PC-9 (cell line): ENCODE data around the gene PAX9. TPM values are rescaled to one million over a fixed set of nuclear protein-coding genes. Genes with fewer than 3 reads are reported as not detected.

Source experiments
- BruUV-seq: library from RNA; stranded (reverse); fragments of 400-500 nt; replicated peaks from 2 replicates; lab custom pipeline; 2021; lab: Mats Ljungman, UMichigan
- CTCF ChIA-PET: fragments of 300-600 bp; sonication (Branson Sonifier 250); formaldehyde crosslinking; loops from one replicate; lab custom pipeline; 2022; ENCODE audit warnings: antibody characterized with exemption; lab: Charles Lee
- POLR2A ChIA-PET: fragments of 300-600 bp; sonication (Branson Sonifier 250); formaldehyde crosslinking; loops from one replicate; lab custom pipeline; 2022; ENCODE audit warnings: antibody characterized with exemption; ENCODE audit not compliant: unreplicated experiment; lab: Charles Lee
- DNase-seq, 2 experiments: peaks; one replicate each; pipeline versions ENCODE4 v3.0.0 to v3.0.0-alpha.2; 2015 to 2022; ENCODE audit warnings: mixed read lengths in 1 of 2
- H2AFZ ChIP-seq: fragments of 200-600 bp; sonication (generic); 2 replicates; pipeline ENCODE4 v1.8.1; 2017; ENCODE audit warnings: antibody characterized with exemption
- H3F3A ChIP-seq: fragments of 200-600 bp; sonication (generic); 2 replicates; pipeline ENCODE4 v1.8.1; 2017; ENCODE audit warnings: antibody characterized with exemption, mild to moderate bottlenecking, low read depth; ENCODE audit not compliant: insufficient read depth
- H3K27ac ChIP-seq: fragments of 200-600 bp; sonication (generic); 2 replicates; pipeline ENCODE4 v1.6.1; 2016; ENCODE audit warnings: mixed run types
- H3K27me3 ChIP-seq: fragments of 200-600 bp; sonication (generic); 2 replicates; pipeline ENCODE4 v1.6.1; 2016; ENCODE audit warnings: low read depth, mixed run types; ENCODE audit not compliant: insufficient read depth
- H3K36me3 ChIP-seq: fragments of 200-600 bp; sonication (generic); 2 replicates; pipeline ENCODE4 v1.6.1; 2016; ENCODE audit warnings: low read depth, mixed run types
- H3K4me1 ChIP-seq: fragments of 200-600 bp; sonication (generic); replicated peaks from 2 replicates; pipeline ENCODE4 v1.6.1; 2016; ENCODE audit warnings: mixed run types; ENCODE audit not compliant: insufficient read depth
- H3K4me2 ChIP-seq: fragments of 200-600 bp; sonication (generic); 2 replicates; pipeline ENCODE4 v1.6.1; 2017; ENCODE audit warnings: mixed run types
- H3K4me3 ChIP-seq: fragments of 200-600 bp; sonication (generic); 2 replicates; pipeline ENCODE4 v1.6.1; 2016; ENCODE audit warnings: mixed run types
- H3K79me2 ChIP-seq: fragments of 200-600 bp; sonication (generic); 2 replicates; pipeline ENCODE4 v1.6.1; 2017; ENCODE audit warnings: low read depth, mixed run types
- H3K9me2 ChIP-seq: fragments of 200-600 bp; sonication (generic); 2 replicates; pipeline ENCODE4 v1.8.1; 2017; ENCODE audit warnings: mild to moderate bottlenecking; ENCODE audit not compliant: insufficient read depth
- H3K9me3 ChIP-seq: fragments of 200-600 bp; sonication (generic); 2 replicates; pipeline ENCODE4 v1.8.1; 2016; ENCODE audit warnings: low read depth; ENCODE audit not compliant: insufficient read depth
- H4K20me1 ChIP-seq: fragments of 200-600 bp; sonication (generic); 2 replicates; pipeline ENCODE4 v1.8.1; 2017; ENCODE audit not compliant: insufficient read depth
- CTCF ChIP-seq: fragments of 200-600 bp; sonication (generic); conservative IDR thresholded peaks from 2 replicates; pipeline ENCODE4 v1.6.1; 2017; ENCODE audit warnings: mixed run types, antibody characterized with exemption, mild to moderate bottlenecking, moderate library complexity
- EZH2 ChIP-seq: fragments of 200-600 bp; sonication (generic); IDR thresholded peaks from 2 replicates; pipeline ENCODE4 v1.8.0; 2017; ENCODE audit warnings: antibody characterized with exemption, low read depth
- intact Hi-C: fragments of 100-400 bp; cut with micrococcal nuclease; formaldehyde crosslinking; loops from one replicate; pipeline ENCODE4 v1.10.0; 2022; ENCODE audit not compliant: unreplicated experiment
- total RNA-seq: library from RNA; stranded (reverse); gene quantifications from 2 replicates; pipeline ENCODE4 v1.2.3, GENCODE V29; 2021

The PAX9 gene
- total RNA-seq, 1 experiment from 2014 or later = 7.6 TPM

- no peaks in the 10 kb centered on the region for H3K9me2 ChIP-seq
Measured at GRCh38 chr14:36619131-36619530, 42.5 kb upstream of the PAX9 start.

GRCh38 chr14:36619853-36620252 is 41.8 kb upstream of the PAX9 start:
- intact Hi-C loops = no loop called here
- no peak for TF ChIP-seq EZH2
- no peak for TF ChIP-seq CTCF
- no peak for DNase-seq
- no peaks in the 10 kb centered on the region for H3K9me3 ChIP-seq
- no peak overlapping the region for H3K4me2 ChIP-seq
- no peaks in the 10 kb centered on the region for H3F3A ChIP-seq
- no peaks in the 10 kb centered on the region for H3K9me2 ChIP-seq
- H2AFZ ChIP-seq = no peak overlapping the region
- H3K27me3 ChIP-seq = no peaks in the 10 kb centered on the region
- ChIA-PET POLR2A (no interaction called here), CTCF (no interaction called here)
- H3K27ac ChIP-seq = no peak overlapping the region
- H3K79me2 ChIP-seq = no peaks in the 10 kb centered on the region
- H4K20me1 ChIP-seq = no peaks in the 10 kb centered on the region
- BruUV-seq = no TSS peak
- no peaks in the 10 kb centered on the region for H3K4me1 ChIP-seq
- H3K4me3 ChIP-seq = no peak overlapping the region
- no peaks in the 10 kb centered on the region for H3K36me3 ChIP-seq

More at GRCh38 chr14:36619131-36619530, 42.5 kb upstream of the PAX9 start:
- Histone ChIP-seq H2AFZ (no peak overlapping the region), H3K27ac (no peak overlapping the region), H4K20me1 (no peaks in the 10 kb centered on the region), H3K79me2 (no peaks in the 10 kb centered on the region), H3K36me3 (no peaks in the 10 kb centered on the region), H3K4me1 (no peaks in the 10 kb centered on the region), H3K4me3 (no peak overlapping the region), H3K27me3 (no peaks in the 10 kb centered on the region), H3K4me2 (no peak overlapping the region), H3K9me3 (no peaks in the 10 kb centered on the region), H3F3A (no peaks in the 10 kb centered on the region)
- POLR2A ChIA-PET = no interaction called here
- no TSS peak for BruUV-seq
- CTCF ChIA-PET = interaction anchor here (0.6 kb wide), 1 partner anchor 320 kb away, joined by 19 read pairs; no protein-coding TSS in a partner anchor
- intact Hi-C loops = no loop called here
- TF ChIP-seq CTCF (no peak), EZH2 (no peak)
- no peak for DNase-seq

- ChIA-PET CTCF (no interaction called here), POLR2A (interaction anchor here (0.6 kb wide), 1 partner anchor 79 kb away, joined by 5 read pairs; no protein-coding TSS in a partner anchor)
- no peak overlapping the region for H3K4me3 ChIP-seq
- TF ChIP-seq EZH2 (no peak), CTCF (no peak)
- H3K9me3 ChIP-seq = no peaks in the 10 kb centered on the region
- no peaks in the 10 kb centered on the region for H3K79me2 ChIP-seq
- intact Hi-C loops = no loop called here
- no peak for DNase-seq
- H3K27me3 ChIP-seq = no peaks in the 10 kb centered on the region
- no TSS peak for BruUV-seq
- H3K9me2 ChIP-seq = no peaks in the 10 kb centered on the region
- no peak overlapping the region for H3K4me2 ChIP-seq
- no peaks in the 10 kb centered on the region for H3F3A ChIP-seq
- H4K20me1 ChIP-seq = no peaks in the 10 kb centered on the region
- H2AFZ ChIP-seq = no peak overlapping the region
- H3K36me3 ChIP-seq = no peaks in the 10 kb centered on the region
- peaks cover 6% of the 10 kb centered on the region; the same call in 1 of the 2 replicates for H3K4me1 ChIP-seq
- no peak overlapping the region for H3K27ac ChIP-seq
Measured at GRCh38 chr14:36625014-36625413, 36.6 kb upstream of the PAX9 start.
